HG02973 (cell line): ENCODE results near the gene LRP5.

ENCODE experiments used
- ATAC-seq: cut with Tn5 transposase; IDR thresholded peaks from one replicate; pipeline ENCODE4 v1.9.1; 2021; ENCODE audit warnings: moderate library complexity; ENCODE audit not compliant: unreplicated experiment

Gene LRP5

DNA sequence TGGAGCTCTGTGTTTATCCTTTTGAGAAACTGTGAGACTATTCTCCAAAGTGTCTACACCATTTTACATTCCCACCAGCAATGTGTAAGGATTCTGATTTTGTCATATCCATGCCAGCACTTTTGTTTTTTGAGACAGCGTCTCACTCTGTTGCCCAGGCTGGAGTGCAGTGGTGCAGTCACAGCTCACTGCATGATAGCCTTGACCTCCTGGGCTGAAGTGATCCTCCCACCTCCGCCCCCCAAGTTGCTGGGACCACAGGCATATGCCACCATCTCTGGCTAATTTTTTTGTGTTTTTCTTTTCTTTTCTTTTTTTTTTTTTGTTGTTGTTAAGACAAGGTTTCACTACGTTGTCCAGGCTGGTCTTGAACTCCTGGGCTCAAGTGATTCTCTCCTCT is 183.5 kb downstream of the LRP5 start:
- ATAC-seq = no peak

DNA sequence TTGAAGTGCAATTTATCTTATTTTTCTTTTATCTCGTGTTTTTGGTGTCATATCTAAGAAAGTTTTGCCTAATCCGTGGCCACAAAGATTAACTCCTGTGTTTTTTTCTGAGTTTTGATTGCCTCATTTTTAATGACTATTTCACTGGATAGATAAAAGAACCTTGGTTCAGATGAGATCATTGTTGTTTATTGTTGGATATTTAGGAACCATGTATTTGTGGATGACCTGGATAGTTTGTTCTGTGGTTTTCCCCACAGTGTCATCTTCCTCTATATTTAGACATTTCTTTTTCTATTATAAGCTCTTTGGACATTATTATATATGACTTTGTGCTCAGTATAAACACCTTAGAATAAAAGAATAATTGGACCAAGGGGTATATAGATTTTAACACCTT is 185.4 kb downstream of the LRP5 start:
- no peak for ATAC-seq

DNA sequence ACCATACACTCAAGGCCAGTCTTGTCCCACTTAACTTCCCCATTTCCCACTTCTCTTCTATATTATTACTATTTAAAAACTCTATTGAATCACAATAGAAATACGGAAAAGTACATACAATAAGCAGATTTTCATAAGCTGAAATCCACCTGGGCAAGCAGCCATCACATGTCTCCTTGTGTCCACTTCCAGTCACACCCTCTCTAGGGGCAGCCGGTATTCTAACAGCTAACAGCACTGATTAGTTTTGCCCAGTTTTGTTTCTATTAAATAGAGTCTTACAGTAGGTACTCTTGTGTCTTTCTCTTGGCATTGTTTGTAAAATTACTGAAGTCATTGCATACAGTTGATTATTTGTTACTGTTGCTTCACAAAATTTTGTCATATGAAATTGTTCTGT is 185.9 kb downstream of the LRP5 start:
- ATAC-seq = no peak
